A549 (cell line): ENCODE measurements around the gene TSFM.

Experiments used
- CEBPB ChIP-seq, 2 experiments: fragments of >200 bp in 1 of 2; sonication (Bioruptor Twin) in 1 of 2; formaldehyde crosslinking in 1 of 2; IDR thresholded peaks; 2 replicates each; pipeline ENCODE4 v1.6.1; 2012 to 2016
- CTCF ChIP-seq: fragments of >200 bp; sonication (Bioruptor Twin); formaldehyde crosslinking; IDR thresholded peaks from 3 replicates; pipeline ENCODE4 v1.5.1; 2016
- EHMT2 ChIP-seq: fragments of 200-600 bp; sonication (generic); IDR thresholded peaks from 2 replicates; pipeline ENCODE4 v1.6.1; 2016; ENCODE audit warnings: antibody characterized with exemption, low read depth, mild to moderate bottlenecking, moderate library complexity
- FOSB ChIP-seq: fragments of 250-450 bp; sonication (Bioruptor Pico); IDR thresholded peaks from 2 replicates; pipeline ENCODE4 v1.5.0; 2020; ENCODE audit warnings: mild to moderate bottlenecking, moderate library complexity
- FOSL2 ChIP-seq, 2 experiments: fragments of 450-650 bp in 1 of 2; fragments of >200 bp in 1 of 2; sonication (Bioruptor Twin) in 1 of 2; formaldehyde crosslinking; IDR thresholded peaks; 2 replicates each; pipeline versions ENCODE4 v1.5.0 to v1.6.1; 2016 to 2020; ENCODE audit warnings: mild to moderate bottlenecking in 1 of 2, moderate library complexity in 1 of 2
- POLR2A ChIP-seq: IDR thresholded peaks from 2 replicates; pipeline ENCODE4 v1.6.1; 2012; ENCODE audit warnings: mild to moderate bottlenecking, low read length
- SMC3 ChIP-seq: fragments of >200 bp; sonication (Bioruptor Twin); formaldehyde crosslinking; IDR thresholded peaks from 3 replicates; pipeline ENCODE4 v1.6.1; 2018; ENCODE audit warnings: inconsistent platforms

GRCh38 chr12:57782608-57783465 is at the start of gene TSFM:
- peak; percentile 81 to 94; a peak in 3 of 4 replicates for TF ChIP-seq CEBPB (IDR thresholded peaks at IDR 0.05)
- TF ChIP-seq CTCF = peak; percentile 88
- no peak for TF ChIP-seq FOSB (CRISPR knock-in tag)
- TF ChIP-seq EHMT2 = no peak
- TF ChIP-seq POLR2A = peak; percentile 83
- TF ChIP-seq SMC3 = peak; percentile 45
- TF ChIP-seq FOSL2 (IDR thresholded peaks at IDR 0.05) = no peak
- TF ChIP-seq FOSL2 (CRISPR knock-in tag; IDR thresholded peaks at IDR 0.05) = no peak
